SK-N-SH (cell line): Measurements from ENCODE around the gene INF2. TPM values are rescaled to one million over a fixed set of nuclear protein-coding genes. Genes with fewer than 3 reads are reported as not detected.

ENCODE experiments used
- CTCF ChIA-PET: fragments of 300-600, 350-600 bp; formaldehyde crosslinking; extraction: SDS; loops from one replicate; lab custom pipeline; 2021; lab: Yijun Ruan, JAX
- POLR2A ChIA-PET: fragments of 350-600 bp; sonication (Branson Sonifier 250); formaldehyde crosslinking; extraction: SDS; loops from one replicate; lab custom pipeline; 2020; ENCODE audit warnings: antibody characterized with exemption, inconsistent platforms; lab: Yijun Ruan, JAX
- DNase-seq: peaks from one replicate; pipeline ENCODE4 v3.0.0; 2012
- H2AFZ ChIP-seq: fragments of 200-600 bp; sonication (generic); 2 replicates; pipeline ENCODE4 v1.8.1; 2016; ENCODE audit warnings: antibody characterized with exemption, mild to moderate bottlenecking, low read depth
- H3F3A ChIP-seq: fragments of 200-600 bp; sonication (generic); replicated peaks from 2 replicates; pipeline ENCODE3; 2016; ENCODE audit warnings: antibody characterized with exemption, mild to moderate bottlenecking; ENCODE audit not compliant: insufficient read depth
- H3K27ac ChIP-seq, 2 experiments: fragments of 200-500 bp in 1 of 2; fragments of 200-600 bp in 1 of 2; sonication (Bioruptor generic) in 1 of 2; sonication (generic), shearing (Covaris generic) in 1 of 2; 2 replicates each; pipeline versions ENCODE4 v1.5.1 to v1.6.1; 2014 to 2016; ENCODE audit warnings: low read depth in 2 of 2, inconsistent platforms in 1 of 2, low read length in 1 of 2, mild to moderate bottlenecking in 1 of 2, mixed read lengths in 1 of 2
- H3K27me3 ChIP-seq: fragments of 200-600 bp; sonication (generic), shearing (Covaris generic); 2 replicates; pipeline ENCODE4 v1.6.1; 2016; ENCODE audit warnings: mixed run types; ENCODE audit not compliant: insufficient read depth
- H3K36me3 ChIP-seq, 2 experiments: fragments of 200-500 bp in 1 of 2; fragments of 200-600 bp in 1 of 2; sonication (Bioruptor generic) in 1 of 2; sonication (generic) in 1 of 2; replicated peaks in 1 of 2; 2 replicates each; pipeline versions ENCODE3 to v1.5.1; 2014 to 2016; ENCODE audit warnings: low read length in 1 of 2, mild to moderate bottlenecking in 1 of 2; ENCODE audit not compliant: insufficient read depth in 2 of 2, control insufficient read depth in 1 of 2
- H3K4me1 ChIP-seq, 2 experiments: fragments of 200-500 bp in 1 of 2; fragments of 200-600 bp in 1 of 2; sonication (Bioruptor generic) in 1 of 2; sonication (generic), shearing (Covaris generic) in 1 of 2; 2 replicates each; pipeline versions ENCODE4 v1.5.1 to v1.6.1; 2014 to 2016; ENCODE audit warnings: low read depth in 1 of 2, low read length in 1 of 2, mixed run types in 1 of 2; ENCODE audit not compliant: insufficient read depth in 2 of 2, control insufficient read depth in 1 of 2
- H3K4me2 ChIP-seq: fragments of 200-600 bp; sonication (generic), shearing (Covaris generic); 2 replicates; pipeline ENCODE4 v1.6.1; 2017; ENCODE audit warnings: mixed run types
- H3K4me3 ChIP-seq, 2 experiments: fragments of 200-500 bp in 1 of 2; fragments of 200-600 bp in 1 of 2; sonication (Bioruptor generic) in 1 of 2; sonication (generic), shearing (Covaris generic) in 1 of 2; 2 replicates each; pipeline versions ENCODE4 v1.5.1 to v1.8.1; 2014 to 2016; ENCODE audit warnings: low read depth in 2 of 2, inconsistent platforms in 1 of 2, low read length in 1 of 2, mild to moderate bottlenecking in 1 of 2, mixed read lengths in 1 of 2, moderate library complexity in 1 of 2
- H3K79me2 ChIP-seq: fragments of 200-600 bp; sonication (generic); 2 replicates; pipeline ENCODE4 v1.8.1; 2017; ENCODE audit warnings: mild to moderate bottlenecking; ENCODE audit not compliant: insufficient read depth
- H3K9ac ChIP-seq: fragments of 200-600 bp; sonication (generic); 2 replicates; pipeline ENCODE4 v1.6.1; 2017; ENCODE audit warnings: mixed run types
- H3K9me2 ChIP-seq: fragments of 200-600 bp; sonication (generic); 2 replicates; pipeline ENCODE4 v1.6.1; 2017; ENCODE audit warnings: mixed run types
- H3K9me3 ChIP-seq: fragments of 200-600 bp; sonication (generic); 2 replicates; pipeline ENCODE4 v1.6.1; 2017; ENCODE audit warnings: mixed run types, mild to moderate bottlenecking, moderate library complexity
- H4K20me1 ChIP-seq: fragments of 200-600 bp; sonication (generic); 2 replicates; pipeline ENCODE4 v1.6.1; 2017; ENCODE audit warnings: mild to moderate bottlenecking, mixed run types; ENCODE audit not compliant: insufficient read depth
- EP300 ChIP-seq, 2 experiments: IDR thresholded peaks; 2 replicates each; pipeline versions ENCODE4 v1.4.0 to v1.6.1; 2012; ENCODE audit warnings: borderline replicate concordance in 1 of 2, low read depth in 1 of 2, low read length in 1 of 2
- EZH2phosphoT487 ChIP-seq: fragments of 200-600 bp; sonication (generic); IDR thresholded peaks from 2 replicates; pipeline ENCODE4 v1.6.1; 2017; ENCODE audit warnings: low read depth, mixed run types, mild to moderate bottlenecking, antibody characterized with exemption, moderate library complexity, borderline replicate concordance
- FOXJ3 ChIP-seq: sonication (generic); formaldehyde crosslinking; IDR thresholded peaks from 2 replicates; pipeline ENCODE4 v1.5.1; 2020; ENCODE audit warnings: mild to moderate bottlenecking, missing genetic modification reagents
- GABPA ChIP-seq: IDR thresholded peaks from 2 replicates; pipeline ENCODE4 v1.4.0; 2012; ENCODE audit warnings: low read depth, mild to moderate bottlenecking
- MEF2A ChIP-seq: IDR thresholded peaks from 2 replicates; pipeline ENCODE4 v1.4.0; 2012; ENCODE audit warnings: low read depth, borderline replicate concordance
- MXI1 ChIP-seq: IDR thresholded peaks from 2 replicates; pipeline ENCODE4 v1.6.1; 2012; ENCODE audit warnings: mild to moderate bottlenecking, low read depth, low read length, improper control_type of control experiment
- POLR2AphosphoS5 ChIP-seq: IDR thresholded peaks from 2 replicates; pipeline ENCODE4 v1.6.1; 2012; ENCODE audit warnings: low read depth, low read length
- RAD21 ChIP-seq: IDR thresholded peaks from 2 replicates; pipeline ENCODE4 v1.6.1; 2012; ENCODE audit warnings: mild to moderate bottlenecking, low read length
- RFX5 ChIP-seq: IDR thresholded peaks from 2 replicates; pipeline ENCODE4 v1.6.1; 2012; ENCODE audit warnings: mild to moderate bottlenecking, improper control_type of control experiment, low read length
- SMC3 ChIP-seq: IDR thresholded peaks from 2 replicates; pipeline ENCODE4 v1.6.1; 2012; ENCODE audit warnings: low read depth, low read length, improper control_type of control experiment
- TAF1 ChIP-seq: IDR thresholded peaks from 2 replicates; pipeline ENCODE4 v1.6.1; 2012; ENCODE audit warnings: low read depth, mild to moderate bottlenecking, low read length, moderate library complexity, borderline replicate concordance
- TEAD4 ChIP-seq: IDR thresholded peaks from 2 replicates; pipeline ENCODE4 v1.4.0; 2012; ENCODE audit warnings: mild to moderate bottlenecking, borderline replicate concordance; ENCODE audit not compliant: insufficient read depth
- WGBS: methylation state at CpG from one replicate; pipeline ENCODE4 v1.1.6; 2017; ENCODE audit warnings: low lambda C conversion rate; 5-methylcytosine and 5-hydroxymethylcytosine counted together
- polyA plus RNA-seq, 3 experiments: library from polyadenylated mRNA; depleted of rRNA; stranded (reverse); fragments of >200 nt; gene quantifications; 2 replicates each; pipeline ENCODE4 v1.2.3, GENCODE V29; 2012
- TF ChIP-seq, protein P1 (sequence below): IDR thresholded peaks from 2 replicates; pipeline ENCODE4 v1.4.0; 2012; ENCODE audit warnings: low read depth, borderline replicate concordance

The INF2 gene
- polyA plus RNA-seq, 1 of the 3 experiments (the other 2 are of a cell fraction) = 32.5 TPM

DNA sequence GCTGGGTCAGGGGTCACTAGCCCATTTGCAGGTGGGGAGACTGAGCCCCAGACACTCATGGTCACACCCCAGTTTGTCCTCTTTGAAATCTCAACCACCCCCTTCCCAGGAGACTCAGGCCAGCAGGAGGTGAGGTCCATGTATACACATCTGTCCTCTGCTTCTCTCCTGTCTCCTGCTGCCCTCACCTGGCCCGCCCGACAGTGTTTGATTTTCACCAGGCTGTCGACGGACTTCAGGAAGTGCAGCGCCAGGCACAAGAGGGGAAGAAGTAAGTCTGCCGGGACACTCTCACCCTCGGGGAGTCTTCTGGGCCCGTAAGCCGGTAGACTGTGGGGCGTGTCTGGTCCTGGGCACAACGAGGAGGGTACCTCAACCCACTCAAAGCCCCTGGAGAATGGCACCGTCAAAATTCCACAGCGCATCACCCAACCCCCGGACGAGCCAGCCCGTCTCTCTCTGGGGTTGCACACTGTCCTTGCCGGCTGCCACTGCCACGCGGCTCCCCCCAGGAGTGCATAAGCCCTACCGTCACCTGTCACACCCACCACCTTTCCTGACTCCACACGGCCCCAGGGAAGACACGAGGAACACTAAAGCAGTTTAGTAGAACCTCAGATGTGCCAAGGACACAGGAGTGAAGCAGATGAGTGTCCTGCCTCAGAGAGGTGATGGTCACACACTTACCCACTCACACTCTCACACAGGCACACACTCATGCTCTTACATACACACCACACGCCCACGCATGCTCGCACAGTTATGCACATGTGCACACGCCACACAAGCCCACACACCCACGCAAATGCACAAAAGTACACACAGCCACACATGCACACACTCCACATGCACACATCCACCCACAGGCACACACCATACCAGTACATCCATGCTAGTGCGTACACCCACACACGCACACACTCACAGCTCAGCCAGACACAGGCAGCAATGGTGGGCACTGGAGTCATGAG, 50.4 kb downstream of the INF2 start:
- no peak overlapping the region for H3K27ac ChIP-seq
- no peaks in the 10 kb centered on the region for H3K9me2 ChIP-seq
- H3K4me3 ChIP-seq = no peak overlapping the region
- H3F3A ChIP-seq = no peaks in the 10 kb centered on the region
- H3K4me1 ChIP-seq = peaks cover 0 to 6% of the 10 kb centered on the region in 2 experiments; a peak in 1 of 4 replicates
- ChIA-PET CTCF (interaction anchor here (1.0 to 3.4 kb wide), 2 partner anchors 16 to 31 kb away, joined by 3 to 23 read pairs; partner anchors contain the start of gene ADSS1), POLR2A (interaction anchor here (0.7 kb wide), 1 partner anchor 86 kb away, joined by 3 read pairs; no protein-coding TSS in a partner anchor)
- 90% methylated on average over 29 of the region's 29 CpGs for WGBS
- no peak for DNase-seq
- no peaks in the 10 kb centered on the region for H4K20me1 ChIP-seq
- TF ChIP-seq SMC3 (no peak), GABPA (no peak), FOXJ3 (CRISPR knock-in tag) (no peak), POLR2AphosphoS5 (no peak), TEAD4 (no peak), MXI1 (no peak), EZH2phosphoT487 (no peak), TAF1 (no peak), RFX5 (no peak), EP300 (IDR thresholded peaks at IDR 0.05; ENCODE audit: borderline replicate concordance in 1 of 2, low read depth in 1 of 2, low read length in 1 of 2) (no peak)
- TF ChIP-seq, protein P1, sequence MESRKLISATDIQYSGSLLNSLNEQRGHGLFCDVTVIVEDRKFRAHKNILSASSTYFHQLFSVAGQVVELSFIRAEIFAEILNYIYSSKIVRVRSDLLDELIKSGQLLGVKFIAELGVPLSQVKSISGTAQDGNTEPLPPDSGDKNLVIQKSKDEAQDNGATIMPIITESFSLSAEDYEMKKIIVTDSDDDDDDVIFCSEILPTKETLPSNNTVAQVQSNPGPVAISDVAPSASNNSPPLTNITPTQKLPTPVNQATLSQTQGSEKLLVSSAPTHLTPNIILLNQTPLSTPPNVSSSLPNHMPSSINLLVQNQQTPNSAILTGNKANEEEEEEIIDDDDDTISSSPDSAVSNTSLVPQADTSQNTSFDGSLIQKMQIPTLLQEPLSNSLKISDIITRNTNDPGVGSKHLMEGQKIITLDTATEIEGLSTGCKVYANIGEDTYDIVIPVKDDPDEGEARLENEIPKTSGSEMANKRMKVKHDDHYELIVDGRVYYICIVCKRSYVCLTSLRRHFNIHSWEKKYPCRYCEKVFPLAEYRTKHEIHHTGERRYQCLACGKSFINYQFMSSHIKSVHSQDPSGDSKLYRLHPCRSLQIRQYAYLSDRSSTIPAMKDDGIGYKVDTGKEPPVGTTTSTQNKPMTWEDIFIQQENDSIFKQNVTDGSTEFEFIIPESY = no peak
- no peaks in the 10 kb centered on the region for H3K9me3 ChIP-seq
- H2AFZ ChIP-seq = no peak overlapping the region
- H3K27me3 ChIP-seq = no peaks in the 10 kb centered on the region
- peaks cover 0 to 5% of the 10 kb centered on the region in 2 experiments for H3K36me3 ChIP-seq
- no peak overlapping the region for H3K4me2 ChIP-seq
- no peak overlapping the region for H3K9ac ChIP-seq
- H3K79me2 ChIP-seq = no peaks in the 10 kb centered on the region

DNA sequence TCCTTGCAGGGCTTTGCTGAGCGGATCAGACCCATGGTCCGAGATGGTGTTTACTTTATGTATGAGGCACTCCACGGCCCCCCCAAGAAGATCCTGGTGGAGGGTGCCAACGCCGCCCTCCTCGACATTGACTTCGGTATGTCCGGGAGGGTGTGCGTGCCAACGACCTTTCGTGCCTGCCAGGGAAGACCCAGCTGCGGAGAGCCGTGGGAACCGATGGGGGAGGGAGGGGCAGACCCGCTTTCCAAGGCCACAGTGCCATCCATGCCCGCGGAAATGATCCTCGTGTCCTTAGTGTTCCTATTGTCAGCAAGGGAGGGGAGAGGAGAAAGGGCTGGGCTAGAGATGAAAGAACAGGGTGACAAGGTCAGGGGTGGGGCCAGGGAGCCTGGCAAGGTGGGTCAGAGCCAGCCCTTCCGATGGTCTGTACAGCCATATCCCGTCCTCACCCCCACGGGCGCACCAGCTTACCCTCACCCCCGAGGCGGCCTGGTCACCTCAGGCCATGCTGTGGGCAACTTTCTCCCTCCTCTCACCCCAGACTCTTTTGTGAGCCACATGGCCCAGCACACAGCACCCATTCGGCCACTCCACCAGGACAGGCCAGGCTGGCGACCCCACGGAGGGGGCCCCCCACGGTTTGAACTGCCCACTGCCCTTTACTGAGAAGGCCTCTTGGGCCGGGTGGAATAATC, 51.8 kb downstream of the INF2 start:
- CTCF ChIA-PET = interaction anchor here (1.4 kb wide), 1 partner anchor 27 kb away, joined by 3 read pairs; no protein-coding TSS in a partner anchor
- POLR2A ChIA-PET = no interaction called here
- H3K79me2 ChIP-seq = no peaks in the 10 kb centered on the region
- H3K9me3 ChIP-seq = no peaks in the 10 kb centered on the region
- H3K27me3 ChIP-seq = no peaks in the 10 kb centered on the region
- H3K36me3 ChIP-seq = peaks cover 0 to 5% of the 10 kb centered on the region in 2 experiments
- H3K9ac ChIP-seq = no peak overlapping the region
- no peaks in the 10 kb centered on the region for H3K9me2 ChIP-seq
- no peak overlapping the region for H3K27ac ChIP-seq
- H3K4me2 ChIP-seq = no peak overlapping the region
- no peak overlapping the region for H3K4me3 ChIP-seq
- peaks cover 0 to 3% of the 10 kb centered on the region in 2 experiments; a peak in 1 of 4 replicates for H3K4me1 ChIP-seq
- TF ChIP-seq MEF2A (no peak), RAD21 (no peak)
- H4K20me1 ChIP-seq = no peaks in the 10 kb centered on the region
- no peak overlapping the region for H2AFZ ChIP-seq
- DNase-seq = peak; percentile 24
- no peaks in the 10 kb centered on the region for H3F3A ChIP-seq
- 87% methylated on average over 26 of the region's 29 CpGs for WGBS
